Mesenchymal stem cell (in vitro differentiated cells and primary cell): ENCODE measurements around the gene EARS2.

Source experiments
- DNase-seq: peaks from one replicate; pipeline ENCODE4 v3.0.0-alpha.2; 2013
- H2AFZ ChIP-seq: one replicate; pipeline ENCODE4 v1.6.1; 2013; ENCODE audit warnings: low read depth, mild to moderate bottlenecking, control low read depth, inconsistent platforms, low read length, moderate library complexity
- H2AK5ac ChIP-seq: 2 replicates; pipeline ENCODE4 v1.6.1; 2013; ENCODE audit warnings: low read length, moderate library complexity, mild to moderate bottlenecking, inconsistent platforms; ENCODE audit not compliant: severe bottlenecking
- H2BK120ac ChIP-seq: one replicate; pipeline ENCODE4 v1.6.1; 2013; ENCODE audit warnings: low read depth, mild to moderate bottlenecking, inconsistent platforms, low read length, moderate library complexity
- H2BK12ac ChIP-seq, 2 experiments: one replicate each; pipeline ENCODE4 v1.6.1; 2013; ENCODE audit warnings: inconsistent platforms in 2 of 2, low read length in 2 of 2, mild to moderate bottlenecking in 2 of 2, moderate library complexity in 2 of 2, control low read depth in 1 of 2
- H2BK15ac ChIP-seq: one replicate; pipeline ENCODE4 v1.6.1; 2013; ENCODE audit warnings: mild to moderate bottlenecking, low read depth, inconsistent platforms; ENCODE audit not compliant: poor library complexity, severe bottlenecking
- H2BK5ac ChIP-seq: 2 replicates; pipeline ENCODE4 v1.6.1; 2013; ENCODE audit warnings: low read depth, mild to moderate bottlenecking, low read length, control low read depth, inconsistent platforms; ENCODE audit not compliant: poor library complexity, severe bottlenecking
- H3K14ac ChIP-seq, 2 experiments: one replicate each; pipeline ENCODE4 v1.6.1; 2013; ENCODE audit warnings: inconsistent platforms in 2 of 2, low read length in 2 of 2, control low read depth in 1 of 2, mild to moderate bottlenecking in 1 of 2, moderate library complexity in 1 of 2
- H3K18ac ChIP-seq, 2 experiments: one replicate each; pipeline ENCODE4 v1.6.1; 2013; ENCODE audit warnings: inconsistent platforms in 2 of 2, low read length in 2 of 2, control low read depth in 1 of 2, low read depth in 1 of 2, mild to moderate bottlenecking in 1 of 2
- H3K23ac ChIP-seq, 2 experiments: one replicate each; pipeline ENCODE4 v1.6.1; 2013; ENCODE audit warnings: inconsistent platforms in 2 of 2, low read length in 2 of 2, mild to moderate bottlenecking in 2 of 2, moderate library complexity in 2 of 2, control low read depth in 1 of 2
- H3K27ac ChIP-seq: 2 replicates; pipeline ENCODE4 v1.5.1; 2013; ENCODE audit warnings: mild to moderate bottlenecking, moderate library complexity, low read length, control low read depth, inconsistent platforms; ENCODE audit not compliant: poor library complexity, severe bottlenecking
- H3K27me3 ChIP-seq, 2 experiments: 2 replicates each; pipeline versions ENCODE4 v1.6.1 to v1.7.0; 2013; ENCODE audit warnings: low read length in 2 of 2, mild to moderate bottlenecking in 2 of 2, moderate library complexity in 2 of 2, control low read depth in 1 of 2, inconsistent platforms in 1 of 2; ENCODE audit not compliant: control insufficient read depth in 1 of 2, insufficient read depth in 1 of 2
- H3K36me3 ChIP-seq, 2 experiments: 2 replicates each; pipeline versions ENCODE4 v1.6.1 to v1.7.0; 2013; ENCODE audit warnings: low read length in 2 of 2, control low read depth in 1 of 2, inconsistent platforms in 1 of 2, low read depth in 1 of 2, mild to moderate bottlenecking in 1 of 2; ENCODE audit not compliant: insufficient read depth in 2 of 2, control insufficient read depth in 1 of 2
- H3K4ac ChIP-seq, 2 experiments: one replicate each; pipeline ENCODE4 v1.6.1; 2013; ENCODE audit warnings: inconsistent platforms in 2 of 2, low read length in 2 of 2, mild to moderate bottlenecking in 2 of 2, moderate library complexity in 2 of 2, control low read depth in 1 of 2, low read depth in 1 of 2
- H3K4me1 ChIP-seq: 2 replicates; pipeline ENCODE4 v1.6.1; 2013; ENCODE audit warnings: low read depth, low read length, control low read depth; ENCODE audit not compliant: control insufficient read depth, insufficient read depth
- H3K4me2 ChIP-seq: 2 replicates; pipeline ENCODE4 v1.6.1; 2013; ENCODE audit warnings: low read length, mild to moderate bottlenecking, inconsistent platforms; ENCODE audit not compliant: poor library complexity, severe bottlenecking
- H3K4me3 ChIP-seq, 2 experiments: 2 replicates each; pipeline versions ENCODE4 v1.5.1 to v1.7.0; 2013; ENCODE audit warnings: low read length in 2 of 2, mild to moderate bottlenecking in 2 of 2, control low read depth in 1 of 2, low read depth in 1 of 2; ENCODE audit not compliant: insufficient read depth in 1 of 2
- H3K79me1 ChIP-seq: replicated peaks from 2 replicates; pipeline ENCODE4 v1.6.1; 2013; ENCODE audit warnings: mild to moderate bottlenecking, control low read depth, low read length, inconsistent platforms; ENCODE audit not compliant: poor library complexity, severe bottlenecking
- H3K9ac ChIP-seq: 2 replicates; pipeline ENCODE4 v1.7.0; 2013; ENCODE audit warnings: mild to moderate bottlenecking, low read length, moderate library complexity
- H3K9me3 ChIP-seq: 2 replicates; pipeline ENCODE4 v1.7.0; 2013; ENCODE audit warnings: mild to moderate bottlenecking, low read length; ENCODE audit not compliant: control insufficient read depth
- H4K8ac ChIP-seq: one replicate; pipeline ENCODE4 v1.6.1; 2013; ENCODE audit warnings: inconsistent platforms, mild to moderate bottlenecking, low read length, moderate library complexity
- H4K91ac ChIP-seq: one replicate; pipeline ENCODE4 v1.6.1; 2013; ENCODE audit warnings: mild to moderate bottlenecking, low read length, inconsistent platforms
- WGBS: methylation state at CpG from one replicate; pipeline ENCODE4 v1.1.7; 2013; ENCODE audit warnings: mixed read lengths; 5-methylcytosine and 5-hydroxymethylcytosine counted together

Gene EARS2

GRCh38 chr16:23534868-23535860 lies 22.0 kb downstream of the EARS2 start:
- Histone ChIP-seq H4K8ac (no peak overlapping the region), H3K27ac (peak overlapping the region; percentile 50), H3K14ac (no peak overlapping the region), H3K23ac (no peak overlapping the region), H3K4me2 (no peak overlapping the region), H2BK120ac (no peak overlapping the region), H2BK12ac (no peak overlapping the region), H2BK15ac (no peak overlapping the region), H2BK5ac (no peak overlapping the region), H4K91ac (no peak overlapping the region), H2AK5ac (peak overlapping the region; percentile 23), H3K9ac (no peak overlapping the region), H3K4me1 (peaks cover 13% of the 10 kb centered on the region), H3K79me1 (peaks cover 16% of the 10 kb centered on the region), H3K18ac (no peak overlapping the region), H3K4me3 (no peak overlapping the region), H3K9me3 (no peaks in the 10 kb centered on the region), H3K4ac (no peak overlapping the region), H3K36me3 (peaks cover 46 to 52% of the 10 kb centered on the region in 2 experiments), H2AFZ (no peak overlapping the region), H3K27me3 (no peaks in the 10 kb centered on the region)
- DNase-seq, result no peak
- WGBS, result 98% methylated on average over 18 of the region's 19 CpGs

GRCh38 chr16:23532448-23532847 lies 24.7 kb downstream of the EARS2 start:
- no peak overlapping the region for H2AFZ ChIP-seq
- H3K4me3 ChIP-seq, result no peak overlapping the region
- no peak overlapping the region for H2BK5ac ChIP-seq
- H3K36me3 ChIP-seq, result peaks cover 50 to 64% of the 10 kb centered on the region in 2 experiments
- no peak overlapping the region for H3K27ac ChIP-seq
- 100% methylated on average over 1 of the region's 1 CpG for WGBS
- H2BK120ac ChIP-seq, result no peak overlapping the region
- no peak overlapping the region for H3K4ac ChIP-seq
- H2AK5ac ChIP-seq, result no peak overlapping the region
- H3K18ac ChIP-seq, result no peak overlapping the region
- H3K79me1 ChIP-seq, result peaks cover 10% of the 10 kb centered on the region
- no peak overlapping the region for H4K91ac ChIP-seq
- H3K14ac ChIP-seq, result no peak overlapping the region
- peaks cover 23% of the 10 kb centered on the region for H3K4me1 ChIP-seq
- H3K27me3 ChIP-seq, result no peaks in the 10 kb centered on the region
- H3K9ac ChIP-seq, result no peak overlapping the region
- H2BK15ac ChIP-seq, result no peak overlapping the region
- no peak for DNase-seq
- no peak overlapping the region for H2BK12ac ChIP-seq
- no peak overlapping the region for H3K23ac ChIP-seq
- no peaks in the 10 kb centered on the region for H3K9me3 ChIP-seq
- H4K8ac ChIP-seq, result no peak overlapping the region
- no peak overlapping the region for H3K4me2 ChIP-seq

- H3K4me2 ChIP-seq, result no peak overlapping the region
- H3K27ac ChIP-seq, result no peak overlapping the region
- no peak for DNase-seq
- 75% methylated on average over 3 of the region's 5 CpGs for WGBS
- H3K4me1 ChIP-seq, result peaks cover 20% of the 10 kb centered on the region
- H2BK15ac ChIP-seq, result no peak overlapping the region
- H3K27me3 ChIP-seq, result no peaks in the 10 kb centered on the region
- H4K91ac ChIP-seq, result no peak overlapping the region
- H2AK5ac ChIP-seq, result no peak overlapping the region
- H3K14ac ChIP-seq, result no peak overlapping the region
- H3K36me3 ChIP-seq, result peaks cover 57 to 77% of the 10 kb centered on the region in 2 experiments
- no peak overlapping the region for H3K18ac ChIP-seq
- no peaks in the 10 kb centered on the region for H3K9me3 ChIP-seq
- no peak overlapping the region for H3K4me3 ChIP-seq
- H4K8ac ChIP-seq, result no peak overlapping the region
- H2BK12ac ChIP-seq, result no peak overlapping the region
- H3K23ac ChIP-seq, result no peak overlapping the region
- peaks cover 17% of the 10 kb centered on the region for H3K79me1 ChIP-seq
- H3K9ac ChIP-seq, result no peak overlapping the region
- no peak overlapping the region for H2BK120ac ChIP-seq
- no peak overlapping the region for H2BK5ac ChIP-seq
- H3K4ac ChIP-seq, result no peak overlapping the region
- no peak overlapping the region for H2AFZ ChIP-seq
Measured at GRCh38 chr16:23530062-23530461, 27.1 kb downstream of the EARS2 start.

- no peak overlapping the region for H3K4me3 ChIP-seq
- no peak overlapping the region for H2BK12ac ChIP-seq
- H2AK5ac ChIP-seq, result peak overlapping the region; percentile 70
- no peaks in the 10 kb centered on the region for H3K9me3 ChIP-seq
- no peaks in the 10 kb centered on the region for H3K27me3 ChIP-seq
- no peak overlapping the region for H3K9ac ChIP-seq
- H2BK120ac ChIP-seq, result no peak overlapping the region
- WGBS, result 98% methylated on average over 6 of the region's 10 CpGs
- H4K91ac ChIP-seq, result no peak overlapping the region
- H3K79me1 ChIP-seq, result peaks cover 12% of the 10 kb centered on the region
- no peak overlapping the region for H3K14ac ChIP-seq
- no peak for DNase-seq
- no peak overlapping the region for H3K18ac ChIP-seq
- H2BK5ac ChIP-seq, result peak overlapping the region; percentile 19
- H3K27ac ChIP-seq, result peak overlapping the region; percentile 79
- H2BK15ac ChIP-seq, result no peak overlapping the region
- H3K23ac ChIP-seq, result no peak overlapping the region
- peaks cover 58 to 77% of the 10 kb centered on the region in 2 experiments for H3K36me3 ChIP-seq
- no peak overlapping the region for H3K4ac ChIP-seq
- no peak overlapping the region for H4K8ac ChIP-seq
- no peak overlapping the region for H3K4me2 ChIP-seq
- peaks cover 16% of the 10 kb centered on the region for H3K4me1 ChIP-seq
- no peak overlapping the region for H2AFZ ChIP-seq
Measured at GRCh38 chr16:23528644-23529310, 28.4 kb downstream of the EARS2 start.
